ENCODE data around the gene FSIP2.

FSIP2 gene

GRCh38 chr2:185821467-185821866 lies 82.9 kb downstream of the FSIP2 start:
- no peaks in the 10 kb centered on the region for H3K36me3 ChIP-seq (ENCODE audit: control insufficient read depth in 2 of 2, insufficient read depth in 1 of 2, low read length in 2 of 2)
- H3K4me3 ChIP-seq (ENCODE audit: low read depth, low read length) = no peak overlapping the region
- H3K9me3 ChIP-seq (ENCODE audit: control insufficient read depth, insufficient read depth, low read depth, low read length) = no peaks in the 10 kb centered on the region
- no peak for TF ChIP-seq ZNF561 (tag by site-specific recombination; IDR thresholded peaks at IDR 0.05; ENCODE audit: borderline replicate concordance)
- no peak for TF ChIP-seq RBAK (tag by site-specific recombination; IDR thresholded peaks at IDR 0.05)
- no peak overlapping the region for H3K27ac ChIP-seq (ENCODE audit: extremely low read depth, low read depth, low read length)
- H3K4me1 ChIP-seq (ENCODE audit: control insufficient read depth, insufficient read depth, low read length) = no peaks in the 10 kb centered on the region
- ChIA-PET POLR2A (interaction anchor here (0.6 kb wide), 1 partner anchor 10 kb away, joined by 4 read pairs; no protein-coding TSS in a partner anchor), CTCF (no interaction called here)

- no peak overlapping the region for H3K4me3 ChIP-seq (ENCODE audit: low read depth, low read length)
- H3K36me3 ChIP-seq (ENCODE audit: control insufficient read depth in 2 of 2, insufficient read depth in 1 of 2, low read length in 2 of 2) = no peaks in the 10 kb centered on the region
- no peak overlapping the region for H3K27ac ChIP-seq (ENCODE audit: extremely low read depth, low read depth, low read length)
- ChIA-PET CTCF (no interaction called here), POLR2A (no interaction called here)
- TF ChIP-seq ZFP69B (tag by site-specific recombination; IDR thresholded peaks at IDR 0.05) (no peak), SP7 (tag by site-specific recombination; IDR thresholded peaks at IDR 0.05) (no peak), KLF7 (tag by site-specific recombination; IDR thresholded peaks at IDR 0.05; ENCODE audit: borderline replicate concordance) (no peak), HOXC10 (CRISPR knock-in tag; IDR thresholded peaks at IDR 0.05) (no peak), ZNF48 (tag by site-specific recombination; IDR thresholded peaks at IDR 0.05) (no peak), ZNF623 (tag by site-specific recombination; IDR thresholded peaks at IDR 0.05) (no peak), ATF2 (tag by site-specific recombination; IDR thresholded peaks at IDR 0.05; ENCODE audit: low read depth) (no peak), ZNF561 (tag by site-specific recombination; IDR thresholded peaks at IDR 0.05; ENCODE audit: borderline replicate concordance) (no peak)
- TF ChIP-seq, protein P1, sequence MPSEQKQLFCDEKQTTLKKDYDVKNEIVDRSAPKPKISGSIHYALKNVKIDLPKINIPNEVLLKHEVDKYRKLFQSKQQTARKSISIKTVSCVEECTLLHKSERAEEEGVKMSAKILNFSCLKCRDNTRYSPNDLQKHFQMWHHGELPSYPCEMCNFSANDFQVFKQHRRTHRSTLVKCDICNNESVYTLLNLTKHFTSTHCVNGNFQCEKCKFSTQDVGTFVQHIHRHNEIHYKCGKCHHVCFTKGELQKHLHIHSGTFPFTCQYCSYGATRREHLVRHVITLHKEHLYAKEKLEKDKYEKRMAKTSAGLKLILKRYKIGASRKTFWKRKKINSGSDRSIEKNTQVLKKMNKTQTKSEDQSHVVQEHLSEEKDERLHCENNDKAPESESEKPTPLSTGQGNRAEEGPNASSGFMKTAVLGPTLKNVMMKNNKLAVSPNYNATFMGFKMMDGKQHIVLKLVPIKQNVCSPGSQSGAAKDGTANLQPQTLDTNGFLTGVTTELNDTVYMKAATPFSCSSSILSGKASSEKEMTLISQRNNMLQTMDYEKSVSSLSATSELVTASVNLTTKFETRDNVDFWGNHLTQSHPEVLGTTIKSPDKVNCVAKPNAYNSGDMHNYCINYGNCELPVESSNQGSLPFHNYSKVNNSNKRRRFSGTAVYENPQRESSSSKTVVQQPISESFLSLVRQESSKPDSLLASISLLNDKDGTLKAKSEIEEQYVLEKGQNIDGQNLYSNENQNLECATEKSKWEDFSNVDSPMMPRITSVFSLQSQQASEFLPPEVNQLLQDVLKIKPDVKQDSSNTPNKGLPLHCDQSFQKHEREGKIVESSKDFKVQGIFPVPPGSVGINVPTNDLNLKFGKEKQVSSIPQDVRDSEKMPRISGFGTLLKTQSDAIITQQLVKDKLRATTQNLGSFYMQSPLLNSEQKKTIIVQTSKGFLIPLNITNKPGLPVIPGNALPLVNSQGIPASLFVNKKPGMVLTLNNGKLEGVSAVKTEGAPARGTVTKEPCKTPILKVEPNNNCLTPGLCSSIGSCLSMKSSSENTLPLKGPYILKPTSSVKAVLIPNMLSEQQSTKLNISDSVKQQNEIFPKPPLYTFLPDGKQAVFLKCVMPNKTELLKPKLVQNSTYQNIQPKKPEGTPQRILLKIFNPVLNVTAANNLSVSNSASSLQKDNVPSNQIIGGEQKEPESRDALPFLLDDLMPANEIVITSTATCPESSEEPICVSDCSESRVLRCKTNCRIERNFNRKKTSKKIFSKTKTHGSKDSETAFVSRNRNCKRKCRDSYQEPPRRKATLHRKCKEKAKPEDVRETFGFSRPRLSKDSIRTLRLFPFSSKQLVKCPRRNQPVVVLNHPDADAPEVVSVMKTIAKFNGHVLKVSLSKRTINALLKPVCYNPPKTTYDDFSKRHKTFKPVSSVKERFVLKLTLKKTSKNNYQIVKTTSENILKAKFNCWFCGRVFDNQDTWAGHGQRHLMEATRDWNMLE (tag by site-specific recombination; conservative IDR thresholded peaks at IDR 0.05; ENCODE audit: low read depth) = no peak
- TF ChIP-seq, protein P2, sequence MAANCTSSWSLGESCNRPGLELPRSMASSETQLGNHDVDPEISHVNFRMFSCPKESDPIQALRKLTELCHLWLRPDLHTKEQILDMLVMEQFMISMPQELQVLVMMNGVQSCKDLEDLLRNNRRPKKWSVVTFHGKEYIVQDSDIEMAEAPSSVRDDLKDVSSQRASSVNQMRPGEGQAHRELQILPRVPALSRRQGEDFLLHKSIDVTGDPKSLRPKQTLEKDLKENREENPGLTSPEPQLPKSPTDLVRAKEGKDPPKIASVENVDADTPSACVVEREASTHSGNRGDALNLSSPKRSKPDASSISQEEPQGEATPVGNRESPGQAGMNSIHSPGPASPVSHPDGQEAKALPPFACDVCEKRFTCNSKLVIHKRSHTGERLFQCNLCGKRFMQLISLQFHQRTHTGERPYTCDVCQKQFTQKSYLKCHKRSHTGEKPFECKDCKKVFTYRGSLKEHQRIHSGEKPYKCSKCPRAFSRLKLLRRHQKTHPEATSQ (tag by site-specific recombination; IDR thresholded peaks at IDR 0.05) = no peak
- no peaks in the 10 kb centered on the region for H3K9me3 ChIP-seq (ENCODE audit: control insufficient read depth, insufficient read depth, low read depth, low read length)
- H3K4me1 ChIP-seq (ENCODE audit: control insufficient read depth, insufficient read depth, low read length) = no peaks in the 10 kb centered on the region
These were observed 85.2 kb downstream of the FSIP2 start for GRCh38 chr2:185823773-185824172.

GRCh38 chr2:185825557-185825956 lies 87.0 kb downstream of the FSIP2 start:
- H3K9me3 ChIP-seq (ENCODE audit: control insufficient read depth, insufficient read depth, low read depth, low read length) = no peaks in the 10 kb centered on the region
- ChIA-PET POLR2A (no interaction called here), CTCF (no interaction called here)
- no peak overlapping the region for H3K4me3 ChIP-seq (ENCODE audit: low read depth, low read length)
- H3K36me3 ChIP-seq (ENCODE audit: control insufficient read depth in 2 of 2, insufficient read depth in 1 of 2, low read length in 2 of 2) = no peaks in the 10 kb centered on the region
- TF ChIP-seq FEZF1 (tag by site-specific recombination; IDR thresholded peaks at IDR 0.05) = no peak
- TF ChIP-seq, protein P3, sequence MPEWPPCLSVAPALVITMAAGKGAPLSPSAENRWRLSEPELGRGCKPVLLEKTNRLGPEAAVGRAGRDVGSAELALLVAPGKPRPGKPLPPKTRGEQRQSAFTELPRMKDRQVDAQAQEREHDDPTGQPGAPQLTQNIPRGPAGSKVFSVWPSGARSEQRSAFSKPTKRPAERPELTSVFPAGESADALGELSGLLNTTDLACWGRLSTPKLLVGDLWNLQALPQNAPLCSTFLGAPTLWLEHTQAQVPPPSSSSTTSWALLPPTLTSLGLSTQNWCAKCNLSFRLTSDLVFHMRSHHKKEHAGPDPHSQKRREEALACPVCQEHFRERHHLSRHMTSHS (tag by site-specific recombination; IDR thresholded peaks at IDR 0.05) = no peak
- H3K4me1 ChIP-seq (ENCODE audit: control insufficient read depth, insufficient read depth, low read length) = no peaks in the 10 kb centered on the region
- no peak overlapping the region for H3K27ac ChIP-seq (ENCODE audit: extremely low read depth, low read depth, low read length)

All from HEK293 (cell line).